ENCODE data around the gene KIF16B.

- TF ChIP-seq CTCF (IDR thresholded peaks at IDR 0.05) (no peak), EP300 (IDR thresholded peaks at IDR 0.05) (no peak), POLR2A (IDR thresholded peaks at IDR 0.05) (no peak)
These were observed 289.3 kb downstream of the KIF16B start for GRCh38 chr20:16283978-16284377.
